Measurements from ENCODE around the gene GLIS1.

DNA sequence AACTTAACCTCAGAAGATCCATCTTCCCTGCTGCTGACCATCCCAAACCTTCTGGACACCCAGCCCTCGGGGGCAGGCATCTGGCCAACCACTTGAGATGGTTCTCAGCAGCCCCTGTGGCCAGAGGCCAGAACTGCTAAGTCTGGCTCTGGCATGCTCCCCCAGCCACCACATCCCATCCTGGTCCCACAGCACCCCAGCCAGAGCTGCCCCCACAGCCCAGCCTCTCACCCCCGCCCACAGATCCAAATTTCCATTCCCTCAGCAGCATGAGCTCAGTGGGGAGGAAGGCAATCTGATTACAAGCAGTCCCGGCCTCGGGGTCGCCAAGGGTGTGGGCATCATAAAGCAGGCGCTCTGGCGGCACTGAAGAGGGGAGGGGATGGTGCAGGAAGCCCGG, 45.6 kb downstream of the GLIS1 start:
- TF ChIP-seq, protein P1, sequence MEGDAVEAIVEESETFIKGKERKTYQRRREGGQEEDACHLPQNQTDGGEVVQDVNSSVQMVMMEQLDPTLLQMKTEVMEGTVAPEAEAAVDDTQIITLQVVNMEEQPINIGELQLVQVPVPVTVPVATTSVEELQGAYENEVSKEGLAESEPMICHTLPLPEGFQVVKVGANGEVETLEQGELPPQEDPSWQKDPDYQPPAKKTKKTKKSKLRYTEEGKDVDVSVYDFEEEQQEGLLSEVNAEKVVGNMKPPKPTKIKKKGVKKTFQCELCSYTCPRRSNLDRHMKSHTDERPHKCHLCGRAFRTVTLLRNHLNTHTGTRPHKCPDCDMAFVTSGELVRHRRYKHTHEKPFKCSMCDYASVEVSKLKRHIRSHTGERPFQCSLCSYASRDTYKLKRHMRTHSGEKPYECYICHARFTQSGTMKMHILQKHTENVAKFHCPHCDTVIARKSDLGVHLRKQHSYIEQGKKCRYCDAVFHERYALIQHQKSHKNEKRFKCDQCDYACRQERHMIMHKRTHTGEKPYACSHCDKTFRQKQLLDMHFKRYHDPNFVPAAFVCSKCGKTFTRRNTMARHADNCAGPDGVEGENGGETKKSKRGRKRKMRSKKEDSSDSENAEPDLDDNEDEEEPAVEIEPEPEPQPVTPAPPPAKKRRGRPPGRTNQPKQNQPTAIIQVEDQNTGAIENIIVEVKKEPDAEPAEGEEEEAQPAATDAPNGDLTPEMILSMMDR (IDR thresholded peaks at IDR 0.05; ENCODE audit: low read length), result no peak
- TF ChIP-seq EZH2phosphoT487 (IDR thresholded peaks at IDR 0.05; ENCODE audit: low read length) (no peak), EZH2 (optimal IDR thresholded peaks at IDR 0.05; ENCODE audit: low read depth, low read length) (no peak)
